Liver (tissue), 9 donors: Measurements from ENCODE around the gene MARCHF11. TPM values are rescaled to one million over a fixed set of nuclear protein-coding genes. Genes with fewer than 3 reads are reported as not detected.

Source experiments
- DNase-seq: peaks from one replicate; pipeline ENCODE4 v3.0.0-alpha.2; 2017; ENCODE audit warnings: low spot score
- H3K27ac ChIP-seq, 2 donors: one replicate each; pipeline ENCODE4 v1.7.0; 2013; ENCODE audit warnings: inconsistent platforms in 2 of 2, low read length in 2 of 2, control low read depth in 1 of 2, low read depth in 1 of 2, mild to moderate bottlenecking in 1 of 2
- H3K27me3 ChIP-seq, 4 donors: one replicate each; pipeline versions ENCODE4 v1.6.1 to v1.7.0; 2013; ENCODE audit warnings: low read length in 3 of 4, inconsistent platforms in 1 of 4, mild to moderate bottlenecking in 1 of 4, moderate library complexity in 1 of 4; ENCODE audit not compliant: control insufficient read depth in 4 of 4, insufficient read depth in 4 of 4
- H3K36me3 ChIP-seq, 4 donors: one replicate each; pipeline versions ENCODE4 v1.6.1 to v1.7.0; 2013; ENCODE audit warnings: low read length in 3 of 4, mild to moderate bottlenecking in 3 of 4, low read depth in 1 of 4, moderate library complexity in 1 of 4; ENCODE audit not compliant: control insufficient read depth in 4 of 4, insufficient read depth in 3 of 4
- H3K4me1 ChIP-seq, 4 donors: one replicate each; pipeline versions ENCODE4 v1.6.1 to v1.7.0; 2013; ENCODE audit warnings: low read length in 3 of 4, mild to moderate bottlenecking in 3 of 4, moderate library complexity in 1 of 4; ENCODE audit not compliant: control insufficient read depth in 4 of 4, insufficient read depth in 4 of 4
- H3K4me3 ChIP-seq, 3 donors: one replicate each; pipeline versions ENCODE4 v1.6.1 to v1.7.0; 2013; ENCODE audit warnings: low read length in 3 of 3, control low read depth in 1 of 3, low read depth in 1 of 3, mild to moderate bottlenecking in 1 of 3
- H3K9ac ChIP-seq, 2 donors: one replicate each; pipeline ENCODE4 v1.7.0; 2013; ENCODE audit warnings: low read length in 2 of 2, mild to moderate bottlenecking in 2 of 2, moderate library complexity in 2 of 2, control low read depth in 1 of 2, low read depth in 1 of 2
- H3K9me3 ChIP-seq, 4 donors: one replicate each; pipeline versions ENCODE4 v1.6.1 to v1.7.0; 2013; ENCODE audit warnings: low read length in 3 of 4; ENCODE audit not compliant: control insufficient read depth in 4 of 4
- FOXA1 ChIP-seq: IDR thresholded peaks from 2 replicates; pipeline ENCODE4 v1.6.1; 2016; ENCODE audit warnings: antibody characterized with exemption
- GABPA ChIP-seq, 2 donors: IDR thresholded peaks in 1 of 2; conservative IDR thresholded peaks in 1 of 2; 2 replicates each; pipeline ENCODE4 v1.6.1; 2016; ENCODE audit warnings: antibody characterized with exemption in 2 of 2, mild to moderate bottlenecking in 1 of 2, moderate library complexity in 1 of 2
- HNF4G ChIP-seq: IDR thresholded peaks from 2 replicates; pipeline ENCODE4 v1.6.1; 2016; ENCODE audit warnings: antibody characterized with exemption
- MAX ChIP-seq: IDR thresholded peaks from 2 replicates; pipeline ENCODE4 v1.6.1; 2016; ENCODE audit warnings: antibody characterized with exemption
- NR2F2 ChIP-seq: IDR thresholded peaks from 2 replicates; pipeline ENCODE4 v1.6.1; 2016; ENCODE audit warnings: antibody characterized with exemption
- REST ChIP-seq: IDR thresholded peaks from 2 replicates; pipeline ENCODE4 v1.6.1; 2016; ENCODE audit warnings: antibody characterized with exemption, mild to moderate bottlenecking
- TAF1 ChIP-seq: conservative IDR thresholded peaks from 2 replicates; pipeline ENCODE4 v1.6.1; 2016; ENCODE audit warnings: antibody characterized with exemption, mild to moderate bottlenecking
- YY1 ChIP-seq: IDR thresholded peaks from 2 replicates; pipeline ENCODE4 v1.6.1; 2016; ENCODE audit warnings: antibody characterized with exemption, mild to moderate bottlenecking
- ZBTB33 ChIP-seq: IDR thresholded peaks from 2 replicates; pipeline ENCODE4 v1.6.1; 2016; ENCODE audit warnings: antibody characterized with exemption
- WGBS: extraction: QIAGEN DNeasy Blood & Tissue Kit; methylation state at CpG from one replicate; pipeline ENCODE4 v1.1.7; 2013; 5-methylcytosine and 5-hydroxymethylcytosine counted together
- polyA plus RNA-seq, 2 donors: library from polyadenylated mRNA; stranded (reverse) in 1 of 2; unstranded in 1 of 2; fragments of 200-250 nt in 1 of 2; fragments of >200 nt in 1 of 2; fragmentation: Nextera tagmentation in 1 of 2; extraction: Ambion mirVana in 1 of 2; gene quantifications; one replicate each; pipeline versions ENCODE4 v1.2.1 to v1.2.3, GENCODE V29; 2013 to 2015
- total RNA-seq, 2 donors: library from RNA; depleted of rRNA; stranded (reverse); fragments of >200 nt; gene quantifications; one replicate each; pipeline ENCODE4 v1.2.3, GENCODE V29; 2014
- donor health status: healthy.
- donor health status: healthy.
- donor health status: healthy.
- donor health status: healthy.
- donor health status: healthy.

MARCHF11 gene
- total and polyA plus RNA-seq, 4 donors, result 0.05 TPM; not detected in 3

GRCh38 chr5:16179936-16180788 is 571 bp upstream of the MARCHF11 start:
- H3K27me3 ChIP-seq, result peaks cover 0 to 14% (median 5%) of the 10 kb centered on the region in 4 donors
- no peak for DNase-seq
- 5% methylated on average over 63 of the region's 63 CpGs for WGBS
- H3K4me1 ChIP-seq, result peaks cover 0 to 7% (median 0%) of the 10 kb centered on the region in 4 donors
- H3K27ac ChIP-seq, result no peak overlapping the region
- peak overlapping the region in 1 of 3 donors; percentile 28 for H3K4me3 ChIP-seq
- H3K36me3 ChIP-seq, result no peaks in the 10 kb centered on the region
- peaks cover 0 to 3% (median 1%) of the 10 kb centered on the region in 4 donors for H3K9me3 ChIP-seq
- TF ChIP-seq ZBTB33 (no peak), GABPA (IDR thresholded peaks at IDR 0.05 in 1 of 2, conservative IDR thresholded peaks at IDR 0.05 in 1 of 2) (no peak), NR2F2 (no peak), FOXA1 (no peak), HNF4G (no peak), MAX (no peak), REST (no peak)
- H3K9ac ChIP-seq, result no peak overlapping the region

GRCh38 chr5:16178745-16179372 is 732 bp downstream of the MARCHF11 start:
- 10% methylated on average over 57 of the region's 57 CpGs for WGBS

More at GRCh38 chr5:16178745-16179372, 732 bp downstream of the MARCHF11 start:
- Histone ChIP-seq H3K27me3 (peaks cover 0 to 20% (median 7%) of the 10 kb centered on the region in 4 donors), H3K36me3 (no peaks in the 10 kb centered on the region), H3K9ac (no peak overlapping the region), H3K9me3 (peaks cover 0 to 3% (median 1%) of the 10 kb centered on the region in 4 donors), H3K27ac (no peak overlapping the region), H3K4me1 (peaks cover 0 to 7% (median 0%) of the 10 kb centered on the region in 4 donors), H3K4me3 (peak overlapping the region in 1 of 3 donors; percentile 28)
- peak; percentile 71 for DNase-seq
- TF ChIP-seq TAF1 (no peak), REST (peak; percentile 99), YY1 (no peak)
